ENCODE data around the gene ADRB2. TPM values are rescaled to one million over a fixed set of nuclear protein-coding genes. Genes with fewer than 3 reads are reported as not detected.

ADRB2 gene
- total and polyA plus RNA-seq, 8 donors = 0.70 to 14.2 (median 1.6) TPM

GRCh38 chr5:148853868-148854267 is 27.5 kb downstream of the ADRB2 start:
- no peak for DNase-seq
- Histone ChIP-seq H3K4me3 (no peak overlapping the region), H3K27ac (no peak overlapping the region), H3K4me1 (peaks cover 0 to 28% of the 10 kb centered on the region in 2 donors), H3K36me3 (no peaks in the 10 kb centered on the region), H3K9me3 (no peaks in the 10 kb centered on the region), H3K27me3 (no peaks in the 10 kb centered on the region)
- intact Hi-C loops (cut with DNase I) = no loop called here
- TF ChIP-seq, protein P1, sequence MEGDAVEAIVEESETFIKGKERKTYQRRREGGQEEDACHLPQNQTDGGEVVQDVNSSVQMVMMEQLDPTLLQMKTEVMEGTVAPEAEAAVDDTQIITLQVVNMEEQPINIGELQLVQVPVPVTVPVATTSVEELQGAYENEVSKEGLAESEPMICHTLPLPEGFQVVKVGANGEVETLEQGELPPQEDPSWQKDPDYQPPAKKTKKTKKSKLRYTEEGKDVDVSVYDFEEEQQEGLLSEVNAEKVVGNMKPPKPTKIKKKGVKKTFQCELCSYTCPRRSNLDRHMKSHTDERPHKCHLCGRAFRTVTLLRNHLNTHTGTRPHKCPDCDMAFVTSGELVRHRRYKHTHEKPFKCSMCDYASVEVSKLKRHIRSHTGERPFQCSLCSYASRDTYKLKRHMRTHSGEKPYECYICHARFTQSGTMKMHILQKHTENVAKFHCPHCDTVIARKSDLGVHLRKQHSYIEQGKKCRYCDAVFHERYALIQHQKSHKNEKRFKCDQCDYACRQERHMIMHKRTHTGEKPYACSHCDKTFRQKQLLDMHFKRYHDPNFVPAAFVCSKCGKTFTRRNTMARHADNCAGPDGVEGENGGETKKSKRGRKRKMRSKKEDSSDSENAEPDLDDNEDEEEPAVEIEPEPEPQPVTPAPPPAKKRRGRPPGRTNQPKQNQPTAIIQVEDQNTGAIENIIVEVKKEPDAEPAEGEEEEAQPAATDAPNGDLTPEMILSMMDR (IDR thresholded peaks at IDR 0.05) = no peak
- no peak for ATAC-seq

- Histone ChIP-seq H3K36me3 (no peaks in the 10 kb centered on the region), H3K9me3 (no peaks in the 10 kb centered on the region), H3K4me1 (peaks cover 0 to 36% of the 10 kb centered on the region in 2 donors), H3K27ac (peak overlapping the region in 1 of 2 donors; percentile 20), H3K4me3 (no peak overlapping the region), H3K27me3 (no peaks in the 10 kb centered on the region)
- ATAC-seq (no peak), DNase-seq (no peak)
- TF ChIP-seq, protein P1 (IDR thresholded peaks at IDR 0.05) = no peak
- intact Hi-C loops (cut with DNase I) = no loop called here
Measured at GRCh38 chr5:148855249-148856008, 29.0 kb downstream of the ADRB2 start.

DNA sequence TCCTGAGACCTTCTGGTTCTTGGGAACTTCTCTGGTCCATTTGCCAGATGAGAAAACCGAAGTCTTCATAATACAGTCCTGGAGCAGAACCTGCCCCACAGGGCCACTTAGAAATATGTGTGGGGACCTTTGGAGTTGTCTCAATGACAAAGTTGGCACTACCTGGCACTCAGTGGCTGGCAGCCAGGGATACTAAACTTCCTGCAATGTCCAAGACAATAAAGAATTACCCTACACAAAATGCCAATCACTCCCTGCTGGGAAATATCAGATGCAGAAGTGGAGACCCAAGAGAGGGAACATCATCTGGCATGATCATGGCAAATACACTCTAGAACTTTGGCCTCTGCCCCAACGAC is 29.6 kb downstream of the ADRB2 start:
- Histone ChIP-seq H3K36me3 (no peaks in the 10 kb centered on the region), H3K27me3 (no peaks in the 10 kb centered on the region), H3K4me3 (no peak overlapping the region), H3K9me3 (no peaks in the 10 kb centered on the region), H3K4me1 (peaks cover 0 to 38% of the 10 kb centered on the region in 2 donors), H3K27ac (peak overlapping the region in 1 of 2 donors; percentile 20)
- peak; percentile 10 for ATAC-seq
- intact Hi-C loops (cut with DNase I) = no loop called here
- TF ChIP-seq, protein P1 (IDR thresholded peaks at IDR 0.05) = no peak
- no peak for DNase-seq

DNA sequence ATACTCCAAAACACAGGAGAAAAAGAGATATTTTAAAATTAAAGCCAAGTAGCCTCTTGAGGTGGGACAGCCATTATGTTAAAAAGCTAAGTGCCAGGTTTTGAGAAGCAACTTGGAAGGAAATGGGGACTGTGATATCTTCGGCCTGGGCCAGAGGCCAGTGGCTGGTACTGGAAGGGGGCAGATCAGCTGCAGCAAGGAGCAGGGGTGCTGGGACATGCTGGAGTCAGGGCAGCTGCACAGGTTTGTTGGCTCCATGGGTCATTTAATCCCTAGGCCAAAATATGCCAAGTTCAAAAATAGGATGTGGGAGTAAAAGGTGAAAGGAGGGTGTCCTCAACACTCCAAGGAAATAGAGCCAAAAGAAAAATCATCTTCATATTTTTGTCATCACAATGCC is 30.0 kb downstream of the ADRB2 start:
- Histone ChIP-seq H3K27ac (peak overlapping the region in 1 of 2 donors; percentile 20), H3K27me3 (no peaks in the 10 kb centered on the region), H3K9me3 (no peaks in the 10 kb centered on the region), H3K36me3 (no peaks in the 10 kb centered on the region), H3K4me1 (peaks cover 0 to 34% of the 10 kb centered on the region in 2 donors), H3K4me3 (no peak overlapping the region)
- TF ChIP-seq, protein P1 (IDR thresholded peaks at IDR 0.05) = no peak
- DNase-seq (no peak), ATAC-seq (peak; percentile 38)
- intact Hi-C loops (cut with DNase I) = no loop called here

- no peaks in the 10 kb centered on the region for H3K9me3 ChIP-seq
- H3K4me3 ChIP-seq = no peak overlapping the region
- DNase-seq (no peak), ATAC-seq (no peak)
- H3K4me1 ChIP-seq = peaks cover 0 to 34% of the 10 kb centered on the region in 2 donors
- intact Hi-C loops (cut with DNase I) = no loop called here
- H3K36me3 ChIP-seq = no peaks in the 10 kb centered on the region
- H3K27me3 ChIP-seq = no peaks in the 10 kb centered on the region
- no peak overlapping the region for H3K27ac ChIP-seq
- TF ChIP-seq, protein P1 (IDR thresholded peaks at IDR 0.05) = no peak
Measured at GRCh38 chr5:148857474-148857873, 31.1 kb downstream of the ADRB2 start.

Measured in left lung (tissue), 10 donors.